ENCODE data around the gene CXCR3. TPM values are rescaled to one million over a fixed set of nuclear protein-coding genes. Genes with fewer than 3 reads are reported as not detected.
"Not testable (repeated sequence)": the region's sequence is repeated elsewhere in the genome, so short reads cannot be mapped to it uniquely, and the experiment has no call there.

Gene CXCR3
- total RNA-seq: 1.6 TPM
- long read RNA-seq: 0 reads

DNA sequence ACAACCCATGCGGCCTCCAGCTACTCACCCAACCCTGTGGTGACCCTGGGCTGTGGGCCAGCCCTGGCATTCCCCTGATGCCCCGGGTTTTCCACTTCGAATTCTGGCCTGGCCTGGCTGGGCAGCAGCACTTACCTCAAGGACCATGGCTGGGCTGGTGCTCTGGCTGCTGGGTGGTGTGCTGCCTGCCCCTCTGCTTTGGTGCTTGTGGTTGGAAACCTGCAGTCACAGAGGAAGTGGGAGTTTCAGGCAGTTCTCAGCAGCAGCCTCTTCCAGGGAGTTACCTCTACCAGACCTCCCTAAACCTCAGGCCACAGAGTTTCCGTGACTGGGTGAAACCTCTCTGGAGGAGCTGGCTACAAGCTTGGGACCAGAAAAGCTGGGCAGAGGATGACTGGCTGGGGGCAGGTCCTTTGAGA, at the start of gene CXCR3:
TSS of gene CXCR3 (minus strand) at position 209 of the 419 bp plus-strand sequence. CDS start at position 147, 62 bp downstream.
- TF ChIP-seq CTCF (IDR thresholded peaks at IDR 0.05): no peak
- DNase-seq: peak; percentile 72
- ATAC-seq: peak; percentile 55
- Histone ChIP-seq H3K4me1 (peaks cover 14% of the 10 kb centered on the region), H3K27me3 (no peaks in the 10 kb centered on the region), H3K4me3 (peak within 1 kb of the TSS; percentile 10), H3K27ac (no peak within 1 kb of the TSS), H3K36me3 (no peaks in the 10 kb centered on the region), H3K9me3 (no peaks in the 10 kb centered on the region)
- intact Hi-C loops (cut with DNase I): no loop called here

GRCh38 chrX:71667328-71668247, 49.3 kb upstream of the CXCR3 start, which contains the start of gene LOC101059915:
Gene LOC101059915 (plus strand): TSS chrX:71667546.
- Histone ChIP-seq H3K4me1 (no peaks in the 10 kb centered on the region), H3K4me3 (no peak within 1 kb of the TSS), H3K9me3 (no peaks in the 10 kb centered on the region), H3K27ac (no peak within 1 kb of the TSS), H3K36me3 (no peaks in the 10 kb centered on the region), H3K27me3 (no peaks in the 10 kb centered on the region)
- DNase-seq (peak; percentile 38), ATAC-seq (no peak)
- intact Hi-C loops (cut with DNase I): no loop called here
- no peak for TF ChIP-seq CTCF (IDR thresholded peaks at IDR 0.05)

- ATAC-seq (no peak), DNase-seq (no peak)
Measured at GRCh38 chrX:71666240-71667223, 48.2 kb upstream of the CXCR3 start.

DNA sequence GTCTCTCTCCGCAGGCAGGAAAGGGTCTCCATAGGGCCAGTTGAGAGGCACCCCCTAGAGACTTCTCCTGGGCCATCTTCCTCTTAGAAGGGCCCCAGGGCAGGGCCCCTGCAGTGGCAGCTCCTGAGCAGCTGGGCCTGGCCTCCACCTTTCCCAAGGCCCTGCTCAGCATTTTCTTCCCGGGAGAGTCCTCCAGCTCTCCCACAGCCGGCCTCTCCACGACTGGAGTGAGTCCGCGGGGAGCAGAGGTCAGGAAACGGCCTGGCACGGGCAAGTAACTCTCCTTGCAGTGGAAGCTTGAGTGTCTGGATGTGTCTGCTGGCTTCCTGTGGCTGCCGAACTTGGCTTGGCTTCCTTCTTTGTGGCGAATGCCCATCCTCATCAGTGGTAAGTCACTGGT, 47.4 kb upstream of the CXCR3 start:
- H3K36me3 ChIP-seq: no peaks in the 10 kb centered on the region
- intact Hi-C loops (cut with DNase I): no loop called here
- no peaks in the 10 kb centered on the region for H3K4me1 ChIP-seq
- no peak for TF ChIP-seq CTCF (IDR thresholded peaks at IDR 0.05)
- no peak overlapping the region for H3K27ac ChIP-seq
- no peak overlapping the region for H3K4me3 ChIP-seq
- H3K27me3 ChIP-seq: no peaks in the 10 kb centered on the region
- no peaks in the 10 kb centered on the region for H3K9me3 ChIP-seq
- DNase-seq: no peak
- no peak for ATAC-seq

More at GRCh38 chrX:71666240-71667223, 48.2 kb upstream of the CXCR3 start:
- no peaks in the 10 kb centered on the region for H3K27me3 ChIP-seq
- no peak overlapping the region for H3K27ac ChIP-seq
- no peaks in the 10 kb centered on the region for H3K4me1 ChIP-seq
- no peak for TF ChIP-seq CTCF (IDR thresholded peaks at IDR 0.05)
- H3K36me3 ChIP-seq: no peaks in the 10 kb centered on the region
- H3K4me3 ChIP-seq: no peak overlapping the region
- intact Hi-C loops (cut with DNase I): no loop called here
- no peaks in the 10 kb centered on the region for H3K9me3 ChIP-seq

- no peak for ATAC-seq
Measured at GRCh38 chrX:71664889-71665491, 46.7 kb upstream of the CXCR3 start.

GRCh38 chrX:71664202-71664601, 45.9 kb upstream of the CXCR3 start:
- H3K36me3 ChIP-seq; H3K27me3 ChIP-seq; intact Hi-C loops (cut with DNase I); H3K4me3 ChIP-seq; H3K27ac ChIP-seq; H3K4me1 ChIP-seq; H3K9me3 ChIP-seq; DNase-seq; ATAC-seq: not testable (repeated sequence)

More at GRCh38 chrX:71664889-71665491, 46.7 kb upstream of the CXCR3 start:
- no peak for TF ChIP-seq CTCF (IDR thresholded peaks at IDR 0.05)
- Histone ChIP-seq H3K27ac (no peak overlapping the region), H3K9me3 (no peaks in the 10 kb centered on the region), H3K4me1 (no peaks in the 10 kb centered on the region), H3K36me3 (no peaks in the 10 kb centered on the region), H3K27me3 (no peaks in the 10 kb centered on the region), H3K4me3 (no peak overlapping the region)
- intact Hi-C loops (cut with DNase I): no loop called here
- DNase-seq: no peak

DNA sequence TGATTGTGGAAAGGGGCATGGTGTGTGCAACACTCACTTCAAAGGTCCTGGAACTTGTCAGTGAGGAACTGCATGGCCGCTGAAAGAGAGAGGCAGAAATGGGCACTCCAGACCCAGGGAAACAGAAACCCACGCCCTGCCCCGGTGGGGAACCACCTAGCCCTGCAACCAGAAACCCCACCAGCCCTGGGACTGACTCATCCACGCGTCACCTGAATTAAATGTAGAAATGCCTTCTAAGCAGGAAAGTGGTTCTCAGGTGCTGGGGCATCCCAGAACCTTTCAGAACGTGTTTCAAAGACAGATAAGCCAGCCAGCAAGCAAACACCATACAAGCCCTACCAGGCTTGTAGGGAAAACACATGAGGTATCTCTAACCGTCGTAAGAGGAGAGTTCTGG, 44.9 kb upstream of the CXCR3 start:
- intact Hi-C loops (cut with DNase I); H3K9me3 ChIP-seq; ATAC-seq; H3K4me3 ChIP-seq; H3K4me1 ChIP-seq; H3K27ac ChIP-seq; H3K36me3 ChIP-seq; DNase-seq; H3K27me3 ChIP-seq: not testable (repeated sequence)

GRCh38 chrX:71662654-71663053, 44.3 kb upstream of the CXCR3 start:
- H3K27me3 ChIP-seq; DNase-seq; intact Hi-C loops (cut with DNase I); H3K4me3 ChIP-seq; H3K9me3 ChIP-seq; H3K27ac ChIP-seq; ATAC-seq; H3K36me3 ChIP-seq; H3K4me1 ChIP-seq: not testable (repeated sequence)
